ENCODE results near the gene BEST4. TPM values are rescaled to one million over a fixed set of nuclear protein-coding genes. Genes with fewer than 3 reads are reported as not detected.

Gene BEST4
- polyA plus RNA-seq, 1 of the 3 experiments (the other 2 are of a cell fraction) = 0.12 TPM

DNA sequence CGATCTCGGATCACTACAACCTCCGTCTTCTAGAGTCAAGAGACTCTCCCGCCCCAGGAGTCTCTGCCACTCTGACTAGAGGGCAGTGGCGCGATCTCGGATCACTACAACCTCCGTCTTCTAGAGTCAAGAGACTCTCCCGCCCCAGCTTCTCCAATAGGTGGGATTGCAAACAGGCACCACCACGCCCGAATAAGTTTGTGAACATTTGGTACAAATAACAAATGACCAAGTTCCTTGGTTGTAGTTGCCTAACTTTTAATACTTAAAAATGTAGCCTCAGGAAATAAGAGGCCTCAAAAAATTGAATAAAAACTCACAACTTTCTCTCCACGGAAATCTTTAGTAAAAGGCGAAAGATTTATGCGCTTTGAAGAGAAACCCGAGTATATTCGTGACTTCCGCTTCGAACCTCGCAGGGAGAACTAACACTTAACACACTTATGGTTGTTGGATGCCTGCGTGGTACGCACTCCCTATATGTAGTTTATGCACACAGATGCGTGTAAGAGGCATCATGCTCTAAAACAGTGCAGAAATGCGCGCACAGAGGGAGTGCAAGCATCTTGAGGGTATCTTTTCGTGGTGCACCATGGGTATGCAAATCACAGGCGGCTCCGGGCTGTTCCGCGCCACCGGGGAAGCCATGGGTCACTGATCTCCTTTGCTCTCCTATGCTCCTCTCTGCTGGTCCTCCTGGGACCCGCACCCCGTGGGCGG is 31.8 kb upstream of the BEST4 start:
- Histone ChIP-seq H3K9me3 (no peaks in the 10 kb centered on the region), H3F3A (replicated peaks; ENCODE audit: insufficient read depth) (peaks cover 59% of the 10 kb centered on the region), H3K9me2 (no peaks in the 10 kb centered on the region), H3K36me3 (replicated peaks in 1 of 2; ENCODE audit: control insufficient read depth in 1 of 2, insufficient read depth in 2 of 2, low read length in 1 of 2) (peaks cover 6 to 20% of the 10 kb centered on the region in 2 experiments), H3K4me3 (ENCODE audit: low read depth in 2 of 2, low read length in 1 of 2) (peak overlapping the region; percentile 1 to 41; a peak in 3 of 4 replicates), H3K79me2 (ENCODE audit: insufficient read depth) (no peaks in the 10 kb centered on the region), H3K4me2 (peak overlapping the region; percentile 45), H2AFZ (ENCODE audit: low read depth) (peak overlapping the region; percentile 10; the same call in 1 of the 2 replicates), H3K9ac (peak overlapping the region; percentile 69), H3K27me3 (ENCODE audit: insufficient read depth) (no peaks in the 10 kb centered on the region), H4K20me1 (ENCODE audit: insufficient read depth) (no peaks in the 10 kb centered on the region), H3K4me1 (ENCODE audit: control insufficient read depth in 1 of 2, insufficient read depth in 2 of 2, low read depth in 1 of 2, low read length in 1 of 2) (peaks cover 5 to 7% of the 10 kb centered on the region in 2 experiments; a peak in 1 of 4 replicates), H3K27ac (ENCODE audit: low read depth in 2 of 2, low read length in 1 of 2) (peak overlapping the region; percentile 76 to 95)
- CTCF ChIA-PET = interaction anchor here (0.6 to 2.3 kb wide), 7 partner anchors 10 to 423 kb away, joined by 3 to 7 read pairs (median 4); no protein-coding TSS in a partner anchor
- POLR2A ChIA-PET = interaction anchor here (0.6 to 3.2 kb wide), 10 partner anchors 10 to 1414 kb away, joined by 3 to 15 read pairs (median 4); partner anchors contain the start of genes BTBD19, DYNLT4, HECTD3 and PLK3
- WGBS (ENCODE audit: low lambda C conversion rate) = 7% methylated on average over 29 of the region's 33 CpGs
- peak; percentile 86 for DNase-seq
- TF ChIP-seq MEF2A (IDR thresholded peaks at IDR 0.05; ENCODE audit: borderline replicate concordance, low read depth) (peak; percentile 37; the same call in 1 of the 2 replicates), MXI1 (IDR thresholded peaks at IDR 0.05; ENCODE audit: low read depth, low read length) (no peak), POLR2AphosphoS5 (IDR thresholded peaks at IDR 0.05; ENCODE audit: low read depth, low read length) (peak; percentile 100), NRF1 (IDR thresholded peaks at IDR 0.05; ENCODE audit: low read depth, low read length) (no peak), FOXM1 (IDR thresholded peaks at IDR 0.05; ENCODE audit: low read depth) (no peak), TEAD4 (IDR thresholded peaks at IDR 0.05; ENCODE audit: borderline replicate concordance, insufficient read depth) (peak; percentile 79), FOXJ3 (CRISPR knock-in tag; IDR thresholded peaks at IDR 0.05) (no peak), SIN3A (IDR thresholded peaks at IDR 0.05; ENCODE audit: borderline replicate concordance, low read depth, low read length) (peak; percentile 99), NFIC (IDR thresholded peaks at IDR 0.05; ENCODE audit: borderline replicate concordance) (peak; percentile 19; the same call in 1 of the 2 replicates), TAF1 (IDR thresholded peaks at IDR 0.05; ENCODE audit: borderline replicate concordance, low read depth, low read length) (peak; percentile 60; the same call in 1 of the 2 replicates), RAD21 (IDR thresholded peaks at IDR 0.05; ENCODE audit: low read length) (no peak), SMC3 (IDR thresholded peaks at IDR 0.05; ENCODE audit: low read depth, low read length) (no peak), EP300 (IDR thresholded peaks at IDR 0.05; ENCODE audit: borderline replicate concordance in 1 of 2, low read depth in 1 of 2, low read length in 1 of 2) (peak in 1 of 2 experiments; percentile 60; a peak in 1 of 4 replicates), TCF12 (IDR thresholded peaks at IDR 0.05) (peak; percentile 47), GABPA (IDR thresholded peaks at IDR 0.05; ENCODE audit: low read depth) (0 out of 2 replicates have a peak, but pooled peaks have one; percentile 35), CHD2 (IDR thresholded peaks at IDR 0.05; ENCODE audit: low read length, partially characterized antibody) (no peak), FOSL2 (IDR thresholded peaks at IDR 0.05; ENCODE audit: borderline replicate concordance, low read depth) (peak; percentile 6; the same call in 1 of the 2 replicates), RCOR1 (IDR thresholded peaks at IDR 0.05; ENCODE audit: low read length) (no peak; the same call in 1 of the 2 replicates), EZH2phosphoT487 (IDR thresholded peaks at IDR 0.05; ENCODE audit: borderline replicate concordance, low read depth) (no peak), JUND (IDR thresholded peaks at IDR 0.05) (peak; percentile 61)
- TF ChIP-seq, protein P1, sequence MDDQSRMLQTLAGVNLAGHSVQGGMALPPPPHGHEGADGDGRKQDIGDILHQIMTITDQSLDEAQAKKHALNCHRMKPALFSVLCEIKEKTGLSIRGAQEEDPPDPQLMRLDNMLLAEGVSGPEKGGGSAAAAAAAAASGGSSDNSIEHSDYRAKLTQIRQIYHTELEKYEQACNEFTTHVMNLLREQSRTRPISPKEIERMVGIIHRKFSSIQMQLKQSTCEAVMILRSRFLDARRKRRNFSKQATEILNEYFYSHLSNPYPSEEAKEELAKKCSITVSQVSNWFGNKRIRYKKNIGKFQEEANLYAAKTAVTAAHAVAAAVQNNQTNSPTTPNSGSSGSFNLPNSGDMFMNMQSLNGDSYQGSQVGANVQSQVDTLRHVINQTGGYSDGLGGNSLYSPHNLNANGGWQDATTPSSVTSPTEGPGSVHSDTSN (IDR thresholded peaks at IDR 0.05) = peak; percentile 62
- TF ChIP-seq, protein P2, sequence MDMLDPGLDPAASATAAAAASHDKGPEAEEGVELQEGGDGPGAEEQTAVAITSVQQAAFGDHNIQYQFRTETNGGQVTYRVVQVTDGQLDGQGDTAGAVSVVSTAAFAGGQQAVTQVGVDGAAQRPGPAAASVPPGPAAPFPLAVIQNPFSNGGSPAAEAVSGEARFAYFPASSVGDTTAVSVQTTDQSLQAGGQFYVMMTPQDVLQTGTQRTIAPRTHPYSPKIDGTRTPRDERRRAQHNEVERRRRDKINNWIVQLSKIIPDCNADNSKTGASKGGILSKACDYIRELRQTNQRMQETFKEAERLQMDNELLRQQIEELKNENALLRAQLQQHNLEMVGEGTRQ (IDR thresholded peaks at IDR 0.05; ENCODE audit: borderline replicate concordance, low read depth, low read length) = no peak
- TF ChIP-seq, protein P3, sequence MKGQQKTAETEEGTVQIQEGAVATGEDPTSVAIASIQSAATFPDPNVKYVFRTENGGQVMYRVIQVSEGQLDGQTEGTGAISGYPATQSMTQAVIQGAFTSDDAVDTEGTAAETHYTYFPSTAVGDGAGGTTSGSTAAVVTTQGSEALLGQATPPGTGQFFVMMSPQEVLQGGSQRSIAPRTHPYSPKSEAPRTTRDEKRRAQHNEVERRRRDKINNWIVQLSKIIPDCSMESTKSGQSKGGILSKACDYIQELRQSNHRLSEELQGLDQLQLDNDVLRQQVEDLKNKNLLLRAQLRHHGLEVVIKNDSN (IDR thresholded peaks at IDR 0.05; ENCODE audit: borderline replicate concordance, low read depth) = no peak
- TF ChIP-seq, protein P4, sequence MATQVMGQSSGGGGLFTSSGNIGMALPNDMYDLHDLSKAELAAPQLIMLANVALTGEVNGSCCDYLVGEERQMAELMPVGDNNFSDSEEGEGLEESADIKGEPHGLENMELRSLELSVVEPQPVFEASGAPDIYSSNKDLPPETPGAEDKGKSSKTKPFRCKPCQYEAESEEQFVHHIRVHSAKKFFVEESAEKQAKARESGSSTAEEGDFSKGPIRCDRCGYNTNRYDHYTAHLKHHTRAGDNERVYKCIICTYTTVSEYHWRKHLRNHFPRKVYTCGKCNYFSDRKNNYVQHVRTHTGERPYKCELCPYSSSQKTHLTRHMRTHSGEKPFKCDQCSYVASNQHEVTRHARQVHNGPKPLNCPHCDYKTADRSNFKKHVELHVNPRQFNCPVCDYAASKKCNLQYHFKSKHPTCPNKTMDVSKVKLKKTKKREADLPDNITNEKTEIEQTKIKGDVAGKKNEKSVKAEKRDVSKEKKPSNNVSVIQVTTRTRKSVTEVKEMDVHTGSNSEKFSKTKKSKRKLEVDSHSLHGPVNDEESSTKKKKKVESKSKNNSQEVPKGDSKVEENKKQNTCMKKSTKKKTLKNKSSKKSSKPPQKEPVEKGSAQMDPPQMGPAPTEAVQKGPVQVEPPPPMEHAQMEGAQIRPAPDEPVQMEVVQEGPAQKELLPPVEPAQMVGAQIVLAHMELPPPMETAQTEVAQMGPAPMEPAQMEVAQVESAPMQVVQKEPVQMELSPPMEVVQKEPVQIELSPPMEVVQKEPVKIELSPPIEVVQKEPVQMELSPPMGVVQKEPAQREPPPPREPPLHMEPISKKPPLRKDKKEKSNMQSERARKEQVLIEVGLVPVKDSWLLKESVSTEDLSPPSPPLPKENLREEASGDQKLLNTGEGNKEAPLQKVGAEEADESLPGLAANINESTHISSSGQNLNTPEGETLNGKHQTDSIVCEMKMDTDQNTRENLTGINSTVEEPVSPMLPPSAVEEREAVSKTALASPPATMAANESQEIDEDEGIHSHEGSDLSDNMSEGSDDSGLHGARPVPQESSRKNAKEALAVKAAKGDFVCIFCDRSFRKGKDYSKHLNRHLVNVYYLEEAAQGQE (IDR thresholded peaks at IDR 0.05; ENCODE audit: low read depth, low read length) = 0 out of 2 replicates have a peak, but pooled peaks have one; percentile 22
- TF ChIP-seq, protein P5, sequence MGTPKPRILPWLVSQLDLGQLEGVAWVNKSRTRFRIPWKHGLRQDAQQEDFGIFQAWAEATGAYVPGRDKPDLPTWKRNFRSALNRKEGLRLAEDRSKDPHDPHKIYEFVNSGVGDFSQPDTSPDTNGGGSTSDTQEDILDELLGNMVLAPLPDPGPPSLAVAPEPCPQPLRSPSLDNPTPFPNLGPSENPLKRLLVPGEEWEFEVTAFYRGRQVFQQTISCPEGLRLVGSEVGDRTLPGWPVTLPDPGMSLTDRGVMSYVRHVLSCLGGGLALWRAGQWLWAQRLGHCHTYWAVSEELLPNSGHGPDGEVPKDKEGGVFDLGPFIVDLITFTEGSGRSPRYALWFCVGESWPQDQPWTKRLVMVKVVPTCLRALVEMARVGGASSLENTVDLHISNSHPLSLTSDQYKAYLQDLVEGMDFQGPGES (IDR thresholded peaks at IDR 0.05; ENCODE audit: low read depth, low read length) = no peak

All from SK-N-SH (cell line).